Nephron progenitor cell (in vitro differentiated cells): ENCODE data around the gene WWTR1.

Experiments used
- DNase-seq: peaks from one replicate; pipeline ENCODE4 v3.0.0; 2021
- H3K27ac Mint-ChIP-seq: 2 replicates; pipeline ENCODE4 v1.8.0; 2021; ENCODE audit warnings: mild to moderate bottlenecking, moderate library complexity, mixed read lengths
- H3K27me3 Mint-ChIP-seq: 2 replicates; pipeline ENCODE4 v1.8.0; 2021; ENCODE audit warnings: mild to moderate bottlenecking, low read depth, mixed read lengths; ENCODE audit not compliant: poor library complexity
- H3K36me3 Mint-ChIP-seq: 2 replicates; pipeline ENCODE4 v1.8.0; 2021; ENCODE audit warnings: low read depth, mixed read lengths
- H3K4me1 Mint-ChIP-seq: 2 replicates; pipeline ENCODE4 v1.8.0; 2021; ENCODE audit warnings: mixed read lengths
- H3K4me3 Mint-ChIP-seq: 2 replicates; pipeline ENCODE4 v1.8.0; 2021; ENCODE audit warnings: mild to moderate bottlenecking, moderate library complexity, mixed read lengths
- H3K9me3 Mint-ChIP-seq: 2 replicates; pipeline ENCODE4 v1.8.0; 2021; ENCODE audit warnings: mild to moderate bottlenecking, moderate library complexity, mixed read lengths
- CTCF ChIP-seq: fragments of 200-600 bp; sonication (generic); IDR thresholded peaks from 2 replicates; pipeline ENCODE4 v1.5.0; 2021; ENCODE audit warnings: antibody characterized with exemption

Gene WWTR1

GRCh38 chr3:149619136-149619535 lies 38.7 kb downstream of the WWTR1 start:
- Mint-ChIP-seq H3K4me3 (no peak overlapping the region), H3K9me3 (no peaks in the 10 kb centered on the region), H3K27me3 (peaks cover 6% of the 10 kb centered on the region), H3K27ac (no peak overlapping the region), H3K4me1 (peaks cover 37% of the 10 kb centered on the region), H3K36me3 (peaks cover 6% of the 10 kb centered on the region)
- TF ChIP-seq CTCF: no peak
- DNase-seq: no peak

GRCh38 chr3:149618151-149619123 lies 39.4 kb downstream of the WWTR1 start:
- Mint-ChIP-seq H3K4me3 (no peak overlapping the region), H3K27ac (peak overlapping the region; percentile 2), H3K36me3 (no peaks in the 10 kb centered on the region), H3K27me3 (peaks cover 6% of the 10 kb centered on the region), H3K9me3 (no peaks in the 10 kb centered on the region), H3K4me1 (peaks cover 37% of the 10 kb centered on the region)
- no peak for TF ChIP-seq CTCF
- no peak for DNase-seq

- H3K9me3 Mint-ChIP-seq: no peaks in the 10 kb centered on the region
- no peak overlapping the region for H3K4me3 Mint-ChIP-seq
- no peaks in the 10 kb centered on the region for H3K27me3 Mint-ChIP-seq
- H3K4me1 Mint-ChIP-seq: peaks cover 46% of the 10 kb centered on the region
- no peak overlapping the region for H3K27ac Mint-ChIP-seq
- H3K36me3 Mint-ChIP-seq: no peaks in the 10 kb centered on the region
- no peak for DNase-seq
- TF ChIP-seq CTCF: no peak
Observed at GRCh38 chr3:149615731-149616221, 42.0 kb downstream of the WWTR1 start.

GRCh38 chr3:149613988-149614387 lies 43.8 kb downstream of the WWTR1 start:
- H3K27me3 Mint-ChIP-seq: no peaks in the 10 kb centered on the region
- no peak for TF ChIP-seq CTCF
- no peaks in the 10 kb centered on the region for H3K36me3 Mint-ChIP-seq
- no peak overlapping the region for H3K27ac Mint-ChIP-seq
- H3K4me1 Mint-ChIP-seq: peaks cover 46% of the 10 kb centered on the region
- no peak for DNase-seq
- no peaks in the 10 kb centered on the region for H3K9me3 Mint-ChIP-seq
- no peak overlapping the region for H3K4me3 Mint-ChIP-seq

- Mint-ChIP-seq H3K36me3 (peaks cover 3% of the 10 kb centered on the region), H3K27me3 (no peaks in the 10 kb centered on the region), H3K9me3 (no peaks in the 10 kb centered on the region), H3K27ac (no peak overlapping the region), H3K4me1 (peaks cover 47% of the 10 kb centered on the region), H3K4me3 (no peak overlapping the region)
- DNase-seq: no peak
- no peak for TF ChIP-seq CTCF
Observed at GRCh38 chr3:149612456-149612855, 45.4 kb downstream of the WWTR1 start.
